Measurements from ENCODE around the gene RAD21L1.
"Not testable (repeated sequence)": the region's sequence is repeated elsewhere in the genome, so short reads cannot be mapped to it uniquely, and the experiment has no call there.

RAD21L1 gene

DNA sequence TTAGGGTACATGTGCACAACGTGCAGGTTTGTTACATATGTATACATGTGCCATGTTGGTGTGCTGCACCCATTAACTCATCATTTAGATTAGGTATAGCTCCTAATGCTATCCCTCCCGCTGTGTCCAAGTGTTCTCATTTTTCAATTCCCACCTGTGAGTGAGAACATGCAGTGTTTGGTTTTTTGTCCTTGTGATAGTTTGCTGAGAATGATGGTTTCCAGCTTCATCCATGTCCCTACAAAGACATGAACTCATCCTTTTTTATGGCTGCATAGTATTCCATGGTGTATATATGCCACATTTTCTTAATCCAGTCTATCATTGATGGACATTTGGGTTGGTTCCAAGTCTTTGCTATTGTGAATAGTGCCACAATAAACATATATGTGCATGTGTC, 24.4 kb downstream of the RAD21L1 start:
- not testable (repeated sequence) for H3K14ac ChIP-seq (ENCODE audit: low read length); H3K79me1 ChIP-seq (ENCODE audit: low read length); H3K9me3 ChIP-seq (ENCODE audit: insufficient read depth, low read depth, low read length); H2BK12ac ChIP-seq (ENCODE audit: low read length); H3K4me2 ChIP-seq (ENCODE audit: low read length); H3K4me1 ChIP-seq (ENCODE audit: control insufficient read depth in 1 of 2, insufficient read depth in 2 of 2, low read length in 2 of 2); H3K27me3 ChIP-seq (ENCODE audit: insufficient read depth, low read length); H2BK5ac ChIP-seq (ENCODE audit: low read depth, low read length, poor library complexity); H3K4me3 ChIP-seq (ENCODE audit: low read depth, low read length); H3K27ac ChIP-seq (ENCODE audit: low read depth, low read length); H2AFZ ChIP-seq (ENCODE audit: insufficient read depth, low read length, poor library complexity); H3K23ac ChIP-seq (ENCODE audit: low read length); H3K18ac ChIP-seq (ENCODE audit: low read length); H2AK5ac ChIP-seq (ENCODE audit: low read length); DNase-seq; H3K9ac ChIP-seq (ENCODE audit: low read length); H4K8ac ChIP-seq (ENCODE audit: low read depth, low read length); H3K36me3 ChIP-seq (ENCODE audit: control insufficient read depth in 1 of 2, insufficient read depth in 2 of 2, low read length in 2 of 2); H3K4ac ChIP-seq (ENCODE audit: low read depth, low read length); H3K79me2 ChIP-seq (ENCODE audit: control insufficient read depth, insufficient read depth, low read length, poor library complexity); H4K12ac ChIP-seq (ENCODE audit: low read depth, low read length); H4K91ac ChIP-seq (ENCODE audit: low read depth, low read length); H2BK120ac ChIP-seq (ENCODE audit: insufficient read depth, low read length, poor library complexity)
- no CpG with 5 or more reads among the region's 2 CpGs for WGBS (ENCODE audit: extremely low coverage, insufficient coverage, insufficient read length)

DNA sequence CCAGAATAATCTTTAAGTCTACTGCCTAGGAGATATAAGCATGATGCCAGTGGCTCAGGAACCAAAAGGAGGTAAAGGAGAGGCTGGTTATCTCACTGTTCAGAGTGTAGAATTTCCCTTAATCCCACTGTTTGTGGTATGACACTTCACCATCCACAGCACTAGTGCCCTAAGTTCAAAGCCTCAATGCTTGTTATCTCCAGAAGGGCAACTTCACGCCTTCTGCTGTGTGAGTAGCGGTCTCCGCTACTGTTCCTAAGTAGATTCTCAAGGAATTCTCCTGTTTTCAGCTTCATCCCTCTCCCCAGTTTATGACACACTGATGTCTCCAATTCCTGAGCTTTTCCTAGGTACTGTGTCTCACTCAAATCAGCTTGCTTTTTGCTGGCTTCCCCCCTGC, 26.6 kb downstream of the RAD21L1 start:
- H3K4me3 ChIP-seq (ENCODE audit: low read depth, low read length), result no peak overlapping the region
- H3K79me2 ChIP-seq (ENCODE audit: control insufficient read depth, insufficient read depth, low read length, poor library complexity), result no peaks in the 10 kb centered on the region
- H2AK5ac ChIP-seq (ENCODE audit: low read length), result no peak overlapping the region
- H4K91ac ChIP-seq (ENCODE audit: low read depth, low read length), result no peak overlapping the region
- H2BK5ac ChIP-seq (ENCODE audit: low read depth, low read length, poor library complexity), result no peak overlapping the region
- H2BK120ac ChIP-seq (ENCODE audit: insufficient read depth, low read length, poor library complexity), result no peak overlapping the region
- H3K18ac ChIP-seq (ENCODE audit: low read length), result no peak overlapping the region
- H3K27ac ChIP-seq (ENCODE audit: low read depth, low read length), result no peak overlapping the region
- WGBS (ENCODE audit: extremely low coverage, insufficient coverage, insufficient read length), result no CpG with 5 or more reads among the region's 3 CpGs
- H2AFZ ChIP-seq (ENCODE audit: insufficient read depth, low read length, poor library complexity), result no peak overlapping the region
- H3K27me3 ChIP-seq (ENCODE audit: insufficient read depth, low read length), result no peaks in the 10 kb centered on the region
- no peak overlapping the region for H4K12ac ChIP-seq (ENCODE audit: low read depth, low read length)
- no peak overlapping the region for H3K14ac ChIP-seq (ENCODE audit: low read length)
- H3K79me1 ChIP-seq (ENCODE audit: low read length), result no peaks in the 10 kb centered on the region
- no peak overlapping the region for H3K4ac ChIP-seq (ENCODE audit: low read depth, low read length)
- no peaks in the 10 kb centered on the region for H3K4me1 ChIP-seq (ENCODE audit: control insufficient read depth in 1 of 2, insufficient read depth in 2 of 2, low read length in 2 of 2)
- H3K9ac ChIP-seq (ENCODE audit: low read length), result no peak overlapping the region
- H2BK12ac ChIP-seq (ENCODE audit: low read length), result no peak overlapping the region
- H3K9me3 ChIP-seq (ENCODE audit: insufficient read depth, low read depth, low read length), result no peaks in the 10 kb centered on the region
- no peak for DNase-seq
- H4K8ac ChIP-seq (ENCODE audit: low read depth, low read length), result no peak overlapping the region
- no peak overlapping the region for H3K23ac ChIP-seq (ENCODE audit: low read length)
- no peaks in the 10 kb centered on the region for H3K36me3 ChIP-seq (ENCODE audit: control insufficient read depth in 1 of 2, insufficient read depth in 2 of 2, low read length in 2 of 2)
- no peak overlapping the region for H3K4me2 ChIP-seq (ENCODE audit: low read length)

DNA sequence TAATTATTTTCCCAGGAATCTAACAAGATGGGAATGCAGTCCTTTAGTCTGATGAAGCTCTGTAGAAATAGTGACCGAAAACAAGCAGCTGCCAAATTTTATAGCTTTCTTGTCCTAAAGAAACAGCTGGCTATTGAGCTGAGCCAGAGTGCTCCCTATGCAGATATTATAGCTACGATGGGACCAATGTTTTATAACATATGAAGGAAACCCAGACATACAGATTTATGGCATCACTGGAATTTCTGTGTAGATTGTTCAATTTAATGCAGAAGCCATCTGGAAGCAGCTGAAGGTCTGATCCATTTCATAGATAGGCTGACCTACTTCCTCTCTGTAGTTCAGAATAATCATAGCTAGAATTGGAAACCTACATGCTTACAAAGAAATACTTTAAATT, 28.4 kb downstream of the RAD21L1 start:
- Histone ChIP-seq H4K8ac (ENCODE audit: low read depth, low read length) (no peak overlapping the region), H2BK5ac (ENCODE audit: low read depth, low read length, poor library complexity) (no peak overlapping the region), H2AK5ac (ENCODE audit: low read length) (no peak overlapping the region), H3K79me2 (ENCODE audit: control insufficient read depth, insufficient read depth, low read length, poor library complexity) (no peaks in the 10 kb centered on the region), H2BK120ac (ENCODE audit: insufficient read depth, low read length, poor library complexity) (no peak overlapping the region), H2AFZ (ENCODE audit: insufficient read depth, low read length, poor library complexity) (no peak overlapping the region), H3K9ac (ENCODE audit: low read length) (no peak overlapping the region), H3K9me3 (ENCODE audit: insufficient read depth, low read depth, low read length) (no peaks in the 10 kb centered on the region), H3K27ac (ENCODE audit: low read depth, low read length) (no peak overlapping the region), H3K4me3 (ENCODE audit: low read depth, low read length) (no peak overlapping the region), H3K27me3 (ENCODE audit: insufficient read depth, low read length) (no peaks in the 10 kb centered on the region), H3K4me2 (ENCODE audit: low read length) (no peak overlapping the region), H3K14ac (ENCODE audit: low read length) (no peak overlapping the region), H3K4ac (ENCODE audit: low read depth, low read length) (no peak overlapping the region), H2BK12ac (ENCODE audit: low read length) (no peak overlapping the region), H3K23ac (ENCODE audit: low read length) (no peak overlapping the region), H3K4me1 (ENCODE audit: control insufficient read depth in 1 of 2, insufficient read depth in 2 of 2, low read length in 2 of 2) (no peaks in the 10 kb centered on the region), H4K91ac (ENCODE audit: low read depth, low read length) (no peak overlapping the region), H3K79me1 (ENCODE audit: low read length) (no peaks in the 10 kb centered on the region), H3K36me3 (ENCODE audit: control insufficient read depth in 1 of 2, insufficient read depth in 2 of 2, low read length in 2 of 2) (no peaks in the 10 kb centered on the region), H4K12ac (ENCODE audit: low read depth, low read length) (no peak overlapping the region), H3K18ac (ENCODE audit: low read length) (no peak overlapping the region)
- DNase-seq, result no peak
- WGBS (ENCODE audit: extremely low coverage, insufficient coverage, insufficient read length), result no CpG with 5 or more reads among the region's 2 CpGs

DNA sequence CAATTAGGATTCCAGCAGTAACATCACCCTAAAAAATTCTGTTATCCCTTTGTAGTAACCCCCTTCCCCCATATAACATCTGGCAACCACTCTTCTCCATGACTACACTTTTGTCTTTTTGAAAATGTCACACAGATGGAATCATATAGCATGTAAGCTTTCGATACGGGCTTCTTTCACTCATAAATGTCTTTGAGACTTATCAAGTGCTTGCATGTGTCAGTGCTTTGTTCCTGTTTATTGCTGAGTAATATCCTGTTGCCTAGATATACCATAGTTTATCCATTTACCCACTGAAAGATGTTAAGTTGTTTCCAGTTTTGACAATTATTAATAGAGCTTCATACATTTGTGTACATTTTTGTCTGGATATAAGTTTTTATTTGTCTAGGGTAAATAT, 29.8 kb downstream of the RAD21L1 start:
- Histone ChIP-seq H3K4me1 (ENCODE audit: control insufficient read depth in 1 of 2, insufficient read depth in 2 of 2, low read length in 2 of 2) (no peaks in the 10 kb centered on the region), H2BK5ac (ENCODE audit: low read depth, low read length, poor library complexity) (no peak overlapping the region), H2AFZ (ENCODE audit: insufficient read depth, low read length, poor library complexity) (no peak overlapping the region), H3K18ac (ENCODE audit: low read length) (no peak overlapping the region), H3K79me2 (ENCODE audit: control insufficient read depth, insufficient read depth, low read length, poor library complexity) (no peaks in the 10 kb centered on the region), H3K4me3 (ENCODE audit: low read depth, low read length) (no peak overlapping the region), H4K8ac (ENCODE audit: low read depth, low read length) (no peak overlapping the region), H3K27me3 (ENCODE audit: insufficient read depth, low read length) (no peaks in the 10 kb centered on the region), H2AK5ac (ENCODE audit: low read length) (no peak overlapping the region), H3K4me2 (ENCODE audit: low read length) (no peak overlapping the region), H2BK12ac (ENCODE audit: low read length) (no peak overlapping the region), H3K36me3 (ENCODE audit: control insufficient read depth in 1 of 2, insufficient read depth in 2 of 2, low read length in 2 of 2) (no peaks in the 10 kb centered on the region), H4K91ac (ENCODE audit: low read depth, low read length) (no peak overlapping the region), H3K9ac (ENCODE audit: low read length) (no peak overlapping the region), H3K23ac (ENCODE audit: low read length) (no peak overlapping the region), H3K9me3 (ENCODE audit: insufficient read depth, low read depth, low read length) (no peaks in the 10 kb centered on the region), H3K27ac (ENCODE audit: low read depth, low read length) (no peak overlapping the region), H3K4ac (ENCODE audit: low read depth, low read length) (no peak overlapping the region), H4K12ac (ENCODE audit: low read depth, low read length) (no peak overlapping the region), H2BK120ac (ENCODE audit: insufficient read depth, low read length, poor library complexity) (no peak overlapping the region), H3K79me1 (ENCODE audit: low read length) (no peaks in the 10 kb centered on the region), H3K14ac (ENCODE audit: low read length) (no peak overlapping the region)
- DNase-seq, result no peak
- no CpG with 5 or more reads among the region's 2 CpGs for WGBS (ENCODE audit: extremely low coverage, insufficient coverage, insufficient read length)

Measured in trophoblast cell (in vitro differentiated cells and primary cell).